ENCODE results near the gene INSRR.

The INSRR gene

DNA sequence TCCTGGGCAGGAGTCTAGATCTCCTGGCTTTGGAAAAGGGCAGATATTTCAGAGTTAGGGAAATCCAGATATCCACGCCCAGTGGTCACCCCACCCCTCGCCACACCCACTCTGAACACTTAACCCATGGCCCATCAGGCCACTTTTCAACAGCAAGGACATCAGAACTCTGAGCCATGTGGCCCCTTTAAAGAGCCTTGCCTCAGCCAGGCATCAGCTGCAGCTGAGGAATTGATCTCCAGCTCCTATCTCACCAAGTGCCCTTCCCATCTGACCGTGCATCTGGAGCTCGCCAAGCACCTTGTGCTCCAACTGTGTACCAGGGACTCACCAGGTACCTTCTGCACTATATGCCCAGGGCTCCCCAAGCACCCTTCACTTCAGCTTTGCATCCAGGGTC, 22.0 kb downstream of the INSRR start:
- Histone ChIP-seq H2AFZ (ENCODE audit: low read depth, low read length) (no peak overlapping the region), H3K4me2 (ENCODE audit: insufficient read depth, low read length) (no peak overlapping the region), H3K4me3 (ENCODE audit: low read depth in 1 of 2, low read length in 2 of 2) (no peak overlapping the region), H3K9me3 (ENCODE audit: insufficient read depth, low read length, severe bottlenecking) (no peaks in the 10 kb centered on the region), H4K20me1 (ENCODE audit: insufficient read depth, low read length) (peaks cover 5% of the 10 kb centered on the region), H3K27me3 (ENCODE audit: insufficient read depth, low read length, poor library complexity) (peaks cover 33% of the 10 kb centered on the region), H3K36me3 (ENCODE audit: insufficient read depth, low read length) (no peaks in the 10 kb centered on the region), H3K27ac (ENCODE audit: low read length) (no peak overlapping the region), H3K4me1 (ENCODE audit: insufficient read depth, low read length) (no peaks in the 10 kb centered on the region), H3K79me2 (ENCODE audit: insufficient read depth, low read length) (no peaks in the 10 kb centered on the region), H3K9ac (ENCODE audit: low read depth, low read length) (no peak overlapping the region)
- no peak for ATAC-seq (ENCODE audit: insufficient read depth, low read depth)
- TF ChIP-seq, protein P1, sequence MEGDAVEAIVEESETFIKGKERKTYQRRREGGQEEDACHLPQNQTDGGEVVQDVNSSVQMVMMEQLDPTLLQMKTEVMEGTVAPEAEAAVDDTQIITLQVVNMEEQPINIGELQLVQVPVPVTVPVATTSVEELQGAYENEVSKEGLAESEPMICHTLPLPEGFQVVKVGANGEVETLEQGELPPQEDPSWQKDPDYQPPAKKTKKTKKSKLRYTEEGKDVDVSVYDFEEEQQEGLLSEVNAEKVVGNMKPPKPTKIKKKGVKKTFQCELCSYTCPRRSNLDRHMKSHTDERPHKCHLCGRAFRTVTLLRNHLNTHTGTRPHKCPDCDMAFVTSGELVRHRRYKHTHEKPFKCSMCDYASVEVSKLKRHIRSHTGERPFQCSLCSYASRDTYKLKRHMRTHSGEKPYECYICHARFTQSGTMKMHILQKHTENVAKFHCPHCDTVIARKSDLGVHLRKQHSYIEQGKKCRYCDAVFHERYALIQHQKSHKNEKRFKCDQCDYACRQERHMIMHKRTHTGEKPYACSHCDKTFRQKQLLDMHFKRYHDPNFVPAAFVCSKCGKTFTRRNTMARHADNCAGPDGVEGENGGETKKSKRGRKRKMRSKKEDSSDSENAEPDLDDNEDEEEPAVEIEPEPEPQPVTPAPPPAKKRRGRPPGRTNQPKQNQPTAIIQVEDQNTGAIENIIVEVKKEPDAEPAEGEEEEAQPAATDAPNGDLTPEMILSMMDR (IDR thresholded peaks at IDR 0.05; ENCODE audit: borderline replicate concordance, extremely low read depth, low read length, poor library complexity, severe bottlenecking) = no peak
- TF ChIP-seq EZH2 (IDR thresholded peaks at IDR 0.05; ENCODE audit: borderline replicate concordance, low read depth, low read length, severe bottlenecking) = no peak
- no peak for DNase-seq

DNA sequence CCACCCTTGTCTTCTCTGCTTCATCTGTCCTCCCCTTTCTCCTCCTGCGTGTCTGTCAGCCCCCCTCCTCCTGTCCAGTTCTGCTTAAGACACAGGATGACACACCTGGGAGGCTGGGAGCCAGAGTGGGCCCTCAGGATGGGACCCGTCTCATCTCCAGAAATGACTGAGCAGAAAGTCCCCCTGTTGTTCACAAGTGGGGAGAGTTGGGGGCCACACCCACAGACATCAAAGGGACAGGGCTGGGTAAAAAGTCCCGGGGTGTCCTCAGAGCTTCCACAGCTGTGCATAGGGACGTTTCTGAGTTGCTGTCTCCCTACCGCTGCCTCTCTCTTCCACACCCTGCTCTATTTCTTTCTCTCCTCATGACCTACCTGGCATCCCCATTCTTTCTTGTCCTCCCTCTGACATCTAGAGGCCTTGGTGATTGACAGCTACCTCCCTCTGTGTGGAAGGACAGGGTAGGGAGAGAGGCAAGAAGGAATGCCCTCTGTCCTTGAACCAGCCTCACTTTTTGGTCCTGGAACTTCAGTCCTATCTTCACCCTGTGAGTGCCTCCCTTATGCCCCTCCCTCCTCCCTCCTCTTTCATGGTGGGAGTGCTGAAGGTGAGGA, 22.8 kb downstream of the INSRR start:
- Histone ChIP-seq H3K4me2 (ENCODE audit: insufficient read depth, low read length) (no peak overlapping the region), H3K9ac (ENCODE audit: low read depth, low read length) (no peak overlapping the region), H3K27ac (ENCODE audit: low read length) (no peak overlapping the region), H3K36me3 (ENCODE audit: insufficient read depth, low read length) (no peaks in the 10 kb centered on the region), H3K4me1 (ENCODE audit: insufficient read depth, low read length) (no peaks in the 10 kb centered on the region), H4K20me1 (ENCODE audit: insufficient read depth, low read length) (peaks cover 5% of the 10 kb centered on the region), H3K79me2 (ENCODE audit: insufficient read depth, low read length) (no peaks in the 10 kb centered on the region), H2AFZ (ENCODE audit: low read depth, low read length) (no peak overlapping the region), H3K9me3 (ENCODE audit: insufficient read depth, low read length, severe bottlenecking) (no peaks in the 10 kb centered on the region), H3K4me3 (ENCODE audit: low read depth in 1 of 2, low read length in 2 of 2) (no peak overlapping the region), H3K27me3 (ENCODE audit: insufficient read depth, low read length, poor library complexity) (peaks cover 40% of the 10 kb centered on the region)
- DNase-seq (no peak), ATAC-seq (ENCODE audit: insufficient read depth, low read depth) (no peak)
- TF ChIP-seq, protein P1 (IDR thresholded peaks at IDR 0.05; ENCODE audit: borderline replicate concordance, extremely low read depth, low read length, poor library complexity, severe bottlenecking) = no peak
- TF ChIP-seq EZH2 (IDR thresholded peaks at IDR 0.05; ENCODE audit: borderline replicate concordance, low read depth, low read length, severe bottlenecking) = no peak

DNA sequence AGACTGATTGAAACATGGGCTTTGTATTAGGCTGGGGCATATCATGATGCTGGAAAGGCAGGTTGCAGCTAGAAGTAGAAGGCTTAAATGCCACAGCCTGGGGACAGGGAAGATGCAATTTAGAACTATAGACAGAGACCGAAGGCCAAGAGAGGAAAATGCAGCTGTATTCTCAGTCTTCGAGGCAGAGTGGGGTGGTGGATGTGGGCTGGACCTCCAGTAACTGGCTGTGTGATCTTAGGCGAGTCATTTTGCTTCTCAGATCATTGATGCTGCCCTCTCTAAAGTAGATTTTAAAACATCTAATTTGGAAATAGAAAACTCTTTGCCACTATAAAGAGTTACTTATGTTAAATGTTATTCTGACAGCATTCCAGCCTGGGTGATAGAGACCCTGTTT, 24.6 kb downstream of the INSRR start:
- ATAC-seq (ENCODE audit: insufficient read depth, low read depth) (no peak), DNase-seq (no peak)
- Histone ChIP-seq H3K4me3 (ENCODE audit: low read depth in 1 of 2, low read length in 2 of 2) (no peak overlapping the region), H3K9me3 (ENCODE audit: insufficient read depth, low read length, severe bottlenecking) (no peaks in the 10 kb centered on the region), H3K4me2 (ENCODE audit: insufficient read depth, low read length) (no peak overlapping the region), H3K4me1 (ENCODE audit: insufficient read depth, low read length) (no peaks in the 10 kb centered on the region), H2AFZ (ENCODE audit: low read depth, low read length) (no peak overlapping the region), H3K27me3 (ENCODE audit: insufficient read depth, low read length, poor library complexity) (peaks cover 43% of the 10 kb centered on the region), H4K20me1 (ENCODE audit: insufficient read depth, low read length) (peaks cover 5% of the 10 kb centered on the region; the same call in 1 of the 2 replicates), H3K79me2 (ENCODE audit: insufficient read depth, low read length) (no peaks in the 10 kb centered on the region), H3K27ac (ENCODE audit: low read length) (no peak overlapping the region), H3K36me3 (ENCODE audit: insufficient read depth, low read length) (no peaks in the 10 kb centered on the region), H3K9ac (ENCODE audit: low read depth, low read length) (no peak overlapping the region)
- no peak for TF ChIP-seq EZH2 (IDR thresholded peaks at IDR 0.05; ENCODE audit: borderline replicate concordance, low read depth, low read length, severe bottlenecking)
- TF ChIP-seq, protein P1 (IDR thresholded peaks at IDR 0.05; ENCODE audit: borderline replicate concordance, extremely low read depth, low read length, poor library complexity, severe bottlenecking) = no peak

Data from DND-41 (cell line).